BLaER1 treated with 17β-estradiol and CSF1 and Interleukin-3, amounts not matched to agents 10 nM and 100 nM (cell line): Measurements from ENCODE around the gene PRSS3.
"Not testable (repeated sequence)": the region's sequence is repeated elsewhere in the genome, so short reads cannot be mapped to it uniquely, and the experiment has no call there.

ENCODE experiments used
- H3K27ac ChIP-seq, 11 experiments: shearing (Covaris generic); formaldehyde crosslinking; 2 replicates each; pipeline ENCODE4 v1.8.1; 2022
- H3K27me3 ChIP-seq, 11 experiments: shearing (Covaris generic); formaldehyde crosslinking; 2 replicates each; pipeline ENCODE4 v1.8.1; 2022
- H3K36me3 ChIP-seq, 11 experiments: shearing (Covaris generic); formaldehyde crosslinking; 2 replicates each; pipeline ENCODE4 v1.8.1; 2022
- H3K4me1 ChIP-seq, 10 experiments: shearing (Covaris generic); formaldehyde crosslinking; 2 replicates each; pipeline ENCODE4 v1.8.1; 2022
- H3K4me2 ChIP-seq, 11 experiments: shearing (Covaris generic); formaldehyde crosslinking; 2 replicates each; pipeline ENCODE4 v1.8.1; 2022
- H3K4me3 ChIP-seq, 10 experiments: shearing (Covaris generic); formaldehyde crosslinking; 2 replicates each; pipeline ENCODE4 v1.8.1; 2022
- H3K9ac ChIP-seq, 11 experiments: shearing (Covaris generic); formaldehyde crosslinking; 2 replicates each; pipeline ENCODE4 v1.8.1; 2022
- H3K9me3 ChIP-seq, 11 experiments: shearing (Covaris generic); formaldehyde crosslinking; replicated peaks in 1 of 11; 2 replicates each; pipeline ENCODE4 v1.8.1; 2022
- H4K20me1 ChIP-seq, 11 experiments: shearing (Covaris generic); formaldehyde crosslinking; 2 replicates each; pipeline ENCODE4 v1.8.1; 2022
- Cebpa-rat ChIP-seq, 11 experiments: shearing (Covaris generic); IDR thresholded peaks; 2 replicates each; pipeline ENCODE4 v1.8.1; 2022

Gene PRSS3

GRCh38 chr9:33795281-33795680 is at the start of gene PRSS3:
PRSS3 (plus strand) TSS chr9:33795561; CDS start chr9:33795574, 13 bp downstream.
- Histone ChIP-seq H4K20me1 (no peaks in the 10 kb centered on the region), H3K4me3 (no peak within 1 kb of the TSS), H3K4me1 (peaks cover 0 to 29% (median 0%) of the 10 kb centered on the region in 10 experiments; a peak in 4 of 20 replicates), H3K27me3 (no peaks in the 10 kb centered on the region), H3K27ac (no peak within 1 kb of the TSS), H3K4me2 (no peak within 1 kb of the TSS), H3K36me3 (no peaks in the 10 kb centered on the region), H3K9me3 (peaks cover 0 to 16% (median 0%) of the 10 kb centered on the region in 11 experiments; a peak in 3 of 22 replicates), H3K9ac (no peak within 1 kb of the TSS)
- TF ChIP-seq Cebpa-rat (IDR thresholded peaks at IDR 0.05), result no peak

GRCh38 chr9:33748633-33749304 is 46.6 kb upstream of the PRSS3 start:
- Histone ChIP-seq H3K4me1 (peaks cover 0 to 9% (median 0%) of the 10 kb centered on the region in 10 experiments; a peak in 4 of 20 replicates), H3K4me3 (no peak overlapping the region), H3K9me3 (peaks cover 4 to 31% (median 20%) of the 10 kb centered on the region in 11 experiments; a peak in 19 of 22 replicates), H3K27ac (no peak overlapping the region), H3K36me3 (no peaks in the 10 kb centered on the region), H3K27me3 (no peaks in the 10 kb centered on the region), H4K20me1 (no peaks in the 10 kb centered on the region), H3K4me2 (no peak overlapping the region), H3K9ac (no peak overlapping the region)
- no peak for TF ChIP-seq Cebpa-rat (IDR thresholded peaks at IDR 0.05)

- H3K27me3 ChIP-seq, H4K20me1 ChIP-seq, H3K9ac ChIP-seq, H3K27ac ChIP-seq, H3K36me3 ChIP-seq, H3K4me2 ChIP-seq, H3K4me3 ChIP-seq, H3K4me1 ChIP-seq: not testable (repeated sequence)
- peaks cover 4 to 26% (median 16%) of the 10 kb centered on the region in 11 experiments; a peak in 19 of 22 replicates for H3K9me3 ChIP-seq
These were observed 46.1 kb upstream of the PRSS3 start for GRCh38 chr9:33749305-33749654.

- Histone ChIP-seq H3K27me3 (no peaks in the 10 kb centered on the region), H4K20me1 (no peaks in the 10 kb centered on the region), H3K4me3 (no peak overlapping the region), H3K4me1 (peaks cover 0 to 9% (median 0%) of the 10 kb centered on the region in 10 experiments; a peak in 4 of 20 replicates), H3K9ac (no peak overlapping the region), H3K9me3 (peaks cover 4 to 25% (median 16%) of the 10 kb centered on the region in 11 experiments; a peak in 18 of 22 replicates), H3K36me3 (no peaks in the 10 kb centered on the region), H3K4me2 (no peak overlapping the region), H3K27ac (no peak overlapping the region)
- TF ChIP-seq Cebpa-rat (IDR thresholded peaks at IDR 0.05), result no peak
These were observed 45.0 kb upstream of the PRSS3 start for GRCh38 chr9:33750307-33750838.

GRCh38 chr9:33750839-33751339 is 44.5 kb upstream of the PRSS3 start:
- no peaks in the 10 kb centered on the region for H3K36me3 ChIP-seq
- H3K4me1 ChIP-seq, result peaks cover 0 to 9% (median 0%) of the 10 kb centered on the region in 10 experiments; a peak in 4 of 20 replicates
- no peak overlapping the region for H3K4me2 ChIP-seq
- no peaks in the 10 kb centered on the region for H4K20me1 ChIP-seq
- H3K9ac ChIP-seq, result no peak overlapping the region
- no peak for TF ChIP-seq Cebpa-rat (IDR thresholded peaks at IDR 0.05)
- no peak overlapping the region for H3K27ac ChIP-seq
- peaks cover 4 to 25% (median 16%) of the 10 kb centered on the region in 11 experiments; a peak in 18 of 22 replicates for H3K9me3 ChIP-seq
- H3K27me3 ChIP-seq, result no peaks in the 10 kb centered on the region
- H3K4me3 ChIP-seq, result no peak overlapping the region

- Histone ChIP-seq H3K4me1 (peaks cover 0 to 9% (median 0%) of the 10 kb centered on the region in 10 experiments; a peak in 4 of 20 replicates), H3K9me3 (peaks cover 4 to 25% (median 16%) of the 10 kb centered on the region in 11 experiments; a peak in 18 of 22 replicates), H3K4me3 (no peak overlapping the region), H4K20me1 (no peaks in the 10 kb centered on the region), H3K27me3 (no peaks in the 10 kb centered on the region), H3K27ac (no peak overlapping the region), H3K4me2 (peak overlapping the region in 2 of 11 experiments; percentile 11 to 28; a peak in 4 of 22 replicates), H3K36me3 (no peaks in the 10 kb centered on the region), H3K9ac (no peak overlapping the region)
- no peak for TF ChIP-seq Cebpa-rat (IDR thresholded peaks at IDR 0.05)
These were observed 43.7 kb upstream of the PRSS3 start for GRCh38 chr9:33751536-33752129.

GRCh38 chr9:33752130-33752637 is 43.2 kb upstream of the PRSS3 start:
- H3K4me2 ChIP-seq, result peak overlapping the region in 2 of 11 experiments; percentile 11 to 28; a peak in 3 of 22 replicates
- H3K27ac ChIP-seq, result no peak overlapping the region
- peaks cover 4 to 25% (median 16%) of the 10 kb centered on the region in 11 experiments; a peak in 18 of 22 replicates for H3K9me3 ChIP-seq
- TF ChIP-seq Cebpa-rat (IDR thresholded peaks at IDR 0.05), result no peak
- H3K4me1 ChIP-seq, result peaks cover 0 to 9% (median 0%) of the 10 kb centered on the region in 10 experiments; a peak in 4 of 20 replicates
- H3K27me3 ChIP-seq, result no peaks in the 10 kb centered on the region
- H3K36me3 ChIP-seq, result no peaks in the 10 kb centered on the region
- H3K9ac ChIP-seq, result no peak overlapping the region
- H3K4me3 ChIP-seq, result no peak overlapping the region
- H4K20me1 ChIP-seq, result no peaks in the 10 kb centered on the region

- not testable (repeated sequence) for H3K4me2 ChIP-seq, H4K20me1 ChIP-seq, H3K4me1 ChIP-seq, H3K9ac ChIP-seq, H3K4me3 ChIP-seq, H3K27ac ChIP-seq, H3K27me3 ChIP-seq, H3K36me3 ChIP-seq
- H3K9me3 ChIP-seq, result peaks cover 4 to 25% (median 16%) of the 10 kb centered on the region in 11 experiments; a peak in 18 of 22 replicates
These were observed 42.6 kb upstream of the PRSS3 start for GRCh38 chr9:33752789-33753188.

- not testable (repeated sequence) for H3K36me3 ChIP-seq
These were observed 35.7 kb upstream of the PRSS3 start for GRCh38 chr9:33759648-33760047.

More at GRCh38 chr9:33759648-33760047, 35.7 kb upstream of the PRSS3 start:
- H3K4me2 ChIP-seq, result peak overlapping the region in 2 of 11 experiments; percentile 13 to 24; a peak in 1 of 22 replicates
- H3K27ac ChIP-seq, H3K4me1 ChIP-seq, H3K9me3 ChIP-seq, H3K4me3 ChIP-seq, H4K20me1 ChIP-seq, H3K9ac ChIP-seq, H3K27me3 ChIP-seq: not testable (repeated sequence)
